Stimulated activated CD8-positive, alpha-beta memory T cell treated with anti-CD3 and anti-CD28 coated beads, Interleukin-15, amount 100 ng/mL, for 4 hours (primary cell): ENCODE results near the gene PPARG.
"Not testable (repeated sequence)": the region's sequence is repeated elsewhere in the genome, so short reads cannot be mapped to it uniquely, and the experiment has no call there.

ENCODE experiments used
- DNase-seq, 2 donors: peaks; one replicate each; pipeline ENCODE4 v3.0.0-alpha.2; 2020; ENCODE audit warnings: low read depth in 2 of 2

Gene PPARG

DNA sequence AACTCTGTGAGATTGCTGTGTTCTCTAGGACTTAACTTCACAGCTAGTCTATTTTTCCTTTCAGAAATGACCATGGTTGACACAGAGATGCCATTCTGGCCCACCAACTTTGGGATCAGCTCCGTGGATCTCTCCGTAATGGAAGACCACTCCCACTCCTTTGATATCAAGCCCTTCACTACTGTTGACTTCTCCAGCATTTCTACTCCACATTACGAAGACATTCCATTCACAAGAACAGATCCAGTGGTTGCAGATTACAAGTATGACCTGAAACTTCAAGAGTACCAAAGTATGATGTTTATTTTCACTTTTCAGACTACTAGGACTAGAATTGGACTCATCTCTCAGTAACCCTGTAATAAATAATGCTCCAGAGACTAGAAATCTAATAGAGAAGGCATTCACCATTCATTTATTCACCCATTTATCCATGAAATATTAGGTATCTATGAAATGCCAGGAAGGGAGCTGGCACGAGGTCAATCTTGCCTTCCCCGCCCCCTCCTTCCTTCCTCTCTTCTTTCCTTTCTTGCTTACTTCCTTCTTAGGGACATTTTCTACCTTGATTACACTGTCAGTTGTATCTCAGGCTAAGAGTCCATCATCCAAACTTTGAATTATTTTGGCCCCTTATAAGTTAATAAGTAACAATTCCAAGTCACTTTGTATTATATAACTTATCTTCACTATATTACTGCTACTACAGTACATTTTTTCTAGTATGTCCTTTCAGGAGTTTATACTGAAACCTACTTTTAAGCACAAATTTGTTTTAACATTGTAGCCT, 91.0 kb downstream of the PPARG start:
- DNase-seq: no peak

DNA sequence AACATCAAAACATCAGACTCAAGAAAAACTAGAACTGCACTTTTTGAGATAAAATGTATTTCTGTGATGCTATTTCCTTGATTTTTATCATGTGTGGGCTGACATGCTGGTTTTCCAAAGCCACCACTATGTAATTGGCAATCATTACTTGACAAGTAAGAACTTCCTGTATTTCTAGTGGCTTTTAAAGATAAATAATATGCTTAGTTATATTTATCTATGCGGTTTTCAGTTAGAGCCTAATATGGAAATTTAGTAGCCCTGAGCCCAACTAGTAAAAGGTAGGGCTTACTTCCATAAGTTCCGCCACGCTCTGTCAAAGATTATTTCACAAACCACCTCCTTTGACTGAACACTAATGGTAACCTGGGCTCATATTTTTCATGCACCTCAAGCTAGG, 91.6 kb downstream of the PPARG start:
- no peak for DNase-seq

DNA sequence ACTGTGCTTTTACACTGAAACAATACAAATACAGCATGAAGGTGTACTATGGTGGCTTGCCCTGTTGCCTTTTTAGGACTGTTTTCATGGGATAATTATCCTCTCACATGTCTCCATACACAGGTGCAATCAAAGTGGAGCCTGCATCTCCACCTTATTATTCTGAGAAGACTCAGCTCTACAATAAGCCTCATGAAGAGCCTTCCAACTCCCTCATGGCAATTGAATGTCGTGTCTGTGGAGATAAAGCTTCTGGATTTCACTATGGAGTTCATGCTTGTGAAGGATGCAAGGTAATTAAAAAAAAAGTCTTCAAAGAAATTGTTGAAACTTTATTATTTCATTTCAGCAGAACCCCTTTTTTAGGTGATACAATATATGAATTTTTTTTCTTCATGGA, 92.3 kb downstream of the PPARG start:
- no peak for DNase-seq

DNA sequence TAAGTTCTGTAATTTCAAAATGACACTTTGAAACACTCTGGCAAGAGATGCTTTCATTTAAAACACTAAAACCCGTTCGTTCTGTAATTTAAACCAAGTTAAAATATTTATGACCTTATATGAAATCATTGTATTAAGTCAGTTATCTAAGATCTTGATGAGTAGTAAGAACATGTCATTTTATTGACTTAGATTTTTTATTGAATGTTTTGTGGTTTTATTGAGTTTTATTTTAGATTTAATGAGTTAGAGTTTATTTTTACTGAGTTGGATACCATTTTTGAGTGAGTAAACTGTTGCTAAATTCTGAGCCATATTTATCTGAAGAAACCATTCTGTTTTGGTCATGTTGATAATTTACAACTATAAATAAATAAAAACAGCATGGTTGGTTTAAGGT, 94.3 kb downstream of the PPARG start:
- DNase-seq: no peak

DNA sequence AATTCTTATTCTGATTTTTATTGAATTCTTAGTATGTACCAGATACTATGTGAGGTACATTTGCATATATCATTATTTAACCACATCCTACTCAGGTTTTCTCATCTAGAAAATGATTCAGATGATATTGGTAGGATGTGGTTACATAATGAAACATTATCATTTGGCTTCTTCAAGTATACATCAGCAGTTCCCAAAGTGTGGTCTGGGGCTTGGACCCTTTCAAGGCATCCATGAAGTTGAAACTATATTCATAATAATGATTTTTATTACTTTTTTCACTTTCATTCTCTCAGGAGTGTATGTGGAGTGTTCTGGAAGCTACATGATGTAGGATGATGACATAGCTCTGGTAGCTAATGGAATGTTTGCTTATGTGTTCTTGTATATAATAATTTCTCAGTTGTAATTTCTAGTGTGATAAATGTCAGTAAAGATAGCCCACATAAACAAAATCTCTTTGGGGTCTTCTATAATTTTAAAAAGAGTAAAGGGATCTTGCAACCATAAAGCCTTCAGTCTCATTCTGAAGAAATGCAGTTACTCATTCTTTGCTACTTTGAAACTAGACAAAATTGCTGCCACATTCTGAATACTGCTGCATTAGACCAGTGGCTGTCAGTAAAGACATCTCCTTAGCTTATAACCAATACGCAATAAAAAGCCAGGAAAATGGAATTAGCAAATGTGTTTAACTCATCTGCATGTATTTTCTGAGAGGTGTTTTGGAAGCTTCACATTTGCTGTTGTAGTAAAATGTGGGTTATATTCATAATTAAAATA, 95.8 kb downstream of the PPARG start:
- no peak for DNase-seq

DNA sequence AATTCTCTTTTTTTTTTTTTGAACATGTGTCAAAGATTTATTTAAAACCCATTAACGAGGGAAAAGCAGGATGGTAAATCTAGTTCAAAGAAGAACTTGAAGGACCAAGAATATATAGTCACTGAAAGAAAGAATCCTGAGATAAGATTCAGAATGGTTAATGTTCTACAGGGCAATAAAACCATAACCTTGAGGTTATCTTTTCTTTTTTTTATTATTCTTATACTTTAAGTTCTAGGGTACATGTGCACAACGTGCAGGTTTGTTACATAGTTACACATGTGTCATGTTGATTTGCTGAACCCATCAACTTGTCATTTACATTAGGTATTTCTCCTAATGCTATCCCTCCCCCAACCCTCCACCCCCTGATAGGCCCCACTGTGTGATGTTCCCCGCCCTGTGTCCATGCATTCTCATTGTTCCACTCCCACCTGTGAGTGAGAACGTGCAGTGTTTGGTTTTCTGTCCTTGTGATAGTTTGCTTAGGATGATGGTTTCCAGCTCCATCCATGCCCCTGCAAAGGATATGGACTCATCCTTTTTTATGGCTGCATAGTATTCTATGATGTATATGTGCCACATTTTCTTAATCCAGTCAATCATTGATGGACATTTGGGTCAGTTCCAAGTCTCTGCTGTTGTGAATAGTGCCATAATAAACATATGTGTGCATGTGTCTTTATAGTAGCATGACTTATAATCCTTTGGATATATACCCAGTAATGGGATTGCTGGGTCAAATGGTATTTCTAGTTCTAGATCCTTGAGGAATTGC, 97.8 kb downstream of the PPARG start:
- DNase-seq: not testable (repeated sequence)

DNA sequence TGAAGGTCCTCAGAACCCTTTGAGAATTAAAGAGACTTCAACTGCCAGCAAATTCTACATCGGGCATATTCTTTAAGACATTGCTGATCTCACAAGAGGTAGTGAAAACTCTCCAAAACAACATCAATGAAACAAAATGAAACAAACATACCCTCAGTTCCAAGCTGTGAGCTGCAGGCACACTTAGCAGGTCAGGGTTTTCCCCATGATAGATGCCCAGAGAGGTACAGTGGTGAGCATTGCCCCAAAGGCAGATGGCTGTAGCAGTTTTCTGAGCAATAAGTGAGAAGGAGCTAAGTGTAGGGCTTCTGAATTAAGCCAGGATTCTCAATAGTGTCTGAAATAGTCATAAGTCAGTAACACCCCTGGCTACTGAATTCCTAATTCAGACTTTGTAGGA, 99.3 kb downstream of the PPARG start:
- no peak for DNase-seq

DNA sequence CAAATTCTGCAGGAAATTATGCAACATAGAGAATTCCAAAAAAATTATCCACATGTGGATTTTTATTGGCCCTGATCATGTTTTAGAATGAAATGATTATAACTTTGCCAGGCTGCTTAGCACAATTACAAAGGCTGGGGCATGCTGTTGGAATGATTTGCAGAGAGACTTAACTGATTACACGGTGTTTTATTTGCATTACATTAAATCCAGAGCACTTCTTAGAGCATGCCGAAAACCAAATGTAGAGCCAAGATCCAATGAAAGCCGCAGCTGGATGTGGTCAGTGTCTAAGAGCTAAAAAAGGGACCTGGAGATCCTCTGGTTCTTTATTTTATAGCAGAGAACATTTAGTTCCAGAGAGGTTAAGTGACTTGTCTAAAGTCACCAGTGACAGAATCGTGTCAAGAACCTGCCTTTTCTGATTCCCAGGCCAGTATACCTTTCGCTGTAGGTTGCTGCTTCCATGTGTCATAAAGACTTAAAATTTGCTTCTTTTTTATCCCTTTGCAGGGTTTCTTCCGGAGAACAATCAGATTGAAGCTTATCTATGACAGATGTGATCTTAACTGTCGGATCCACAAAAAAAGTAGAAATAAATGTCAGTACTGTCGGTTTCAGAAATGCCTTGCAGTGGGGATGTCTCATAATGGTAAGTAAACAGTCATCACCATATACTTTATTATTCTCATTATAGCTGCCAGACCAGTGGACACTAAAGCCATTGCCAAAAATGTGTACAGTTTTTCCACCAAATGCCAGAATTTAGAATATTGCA, 103.4 kb downstream of the PPARG start:
- no peak for DNase-seq

DNA sequence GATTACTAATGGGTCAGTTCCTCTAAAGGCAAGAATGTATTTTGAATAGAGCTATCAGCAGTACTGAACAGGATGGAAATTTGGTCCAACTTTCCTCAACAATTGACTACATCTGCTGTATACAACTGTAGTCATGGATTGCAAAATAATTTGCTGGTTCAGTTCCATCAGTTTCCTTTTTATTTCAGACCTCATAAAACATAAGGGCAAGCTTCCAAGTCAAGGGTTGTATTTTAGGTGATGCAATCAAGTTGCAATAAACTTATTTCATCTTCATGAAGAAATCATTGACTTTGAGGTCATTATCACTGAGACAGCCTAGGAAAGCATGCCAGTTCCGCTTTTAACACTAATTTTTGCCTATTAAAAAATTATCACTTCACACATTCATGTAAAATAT, 105.0 kb downstream of the PPARG start:
- no peak for DNase-seq

DNA sequence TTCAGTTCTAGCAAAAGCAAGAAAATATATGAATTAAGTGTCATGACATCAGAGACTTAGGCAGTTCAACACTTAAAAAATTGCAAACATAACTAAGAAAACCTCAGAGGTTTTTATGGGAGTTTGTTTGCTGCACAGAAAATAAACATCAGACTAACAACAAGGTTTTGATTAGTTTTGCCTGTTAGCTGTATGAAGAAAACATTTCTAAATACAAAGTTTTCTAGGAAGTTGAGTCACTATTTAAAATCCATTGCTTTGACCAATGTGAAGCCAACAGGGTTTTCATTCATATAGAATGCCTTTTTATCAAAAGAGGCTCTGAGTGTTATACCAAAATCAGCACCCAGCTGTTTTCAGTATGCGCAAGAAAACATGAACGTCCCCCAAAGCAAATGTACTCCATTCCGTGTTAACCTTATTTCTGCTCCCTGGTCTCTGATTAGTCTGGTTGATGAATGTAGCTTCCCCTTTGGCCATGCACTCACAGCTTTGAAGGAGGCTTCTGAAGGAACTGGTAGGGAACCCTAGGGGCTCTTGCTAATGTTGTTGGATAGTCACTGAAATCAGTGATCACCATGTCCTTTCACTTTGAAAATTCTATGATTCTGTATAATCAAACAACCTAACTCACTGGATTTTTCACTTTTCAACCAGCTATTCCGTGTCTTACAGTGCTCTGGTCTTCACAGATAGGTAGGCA, 105.8 kb downstream of the PPARG start:
- DNase-seq: no peak

DNA sequence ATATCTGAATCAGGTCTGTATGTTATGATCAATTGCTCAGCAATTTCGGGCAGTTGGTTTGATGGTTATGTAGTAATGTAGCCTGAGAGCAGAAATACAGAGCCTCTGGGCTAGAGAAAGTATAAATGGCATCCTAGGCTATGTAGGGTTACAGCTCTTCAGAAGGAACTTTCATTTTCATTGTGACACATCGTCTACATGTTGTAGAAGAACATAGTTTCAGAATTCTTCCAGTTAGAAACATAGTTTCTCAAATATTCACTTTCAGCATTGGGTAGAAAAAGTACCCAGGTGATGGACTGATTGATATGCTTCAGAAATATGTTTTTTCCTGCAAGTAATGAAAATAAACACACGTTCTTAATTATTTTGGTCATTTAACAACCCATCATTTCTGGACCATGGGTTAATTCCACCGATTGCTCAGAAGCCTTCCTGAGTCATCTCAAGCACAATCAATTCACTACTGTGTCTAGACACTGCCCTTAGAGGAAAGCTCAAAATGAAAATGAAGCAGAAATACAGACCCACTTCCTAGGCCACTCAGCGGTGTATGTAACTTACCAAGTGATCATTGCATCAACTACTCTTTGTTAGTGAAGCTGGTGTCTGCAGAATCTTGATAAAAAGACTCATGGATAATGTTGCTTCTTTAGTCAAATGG, 106.6 kb downstream of the PPARG start:
- no peak for DNase-seq

DNA sequence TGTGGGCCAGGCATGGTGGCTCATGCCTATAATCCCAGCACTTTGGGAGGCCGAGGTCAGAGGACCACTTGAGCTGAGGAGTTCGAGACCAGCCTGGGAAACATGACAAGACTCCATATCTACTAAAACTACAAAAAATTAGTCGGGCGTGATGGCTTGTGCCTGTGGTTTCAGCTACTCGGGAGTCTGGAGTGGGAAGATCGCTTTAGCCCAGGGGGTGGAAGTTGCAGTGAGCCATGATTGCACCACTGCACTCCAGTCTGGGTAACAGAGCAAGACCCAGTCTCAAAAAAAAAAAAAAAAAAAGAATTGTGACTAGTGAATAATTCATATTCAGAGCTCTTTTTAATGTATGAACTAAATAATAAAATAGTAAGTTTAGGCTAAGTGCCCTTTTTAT, 107.6 kb downstream of the PPARG start:
- no peak for DNase-seq

DNA sequence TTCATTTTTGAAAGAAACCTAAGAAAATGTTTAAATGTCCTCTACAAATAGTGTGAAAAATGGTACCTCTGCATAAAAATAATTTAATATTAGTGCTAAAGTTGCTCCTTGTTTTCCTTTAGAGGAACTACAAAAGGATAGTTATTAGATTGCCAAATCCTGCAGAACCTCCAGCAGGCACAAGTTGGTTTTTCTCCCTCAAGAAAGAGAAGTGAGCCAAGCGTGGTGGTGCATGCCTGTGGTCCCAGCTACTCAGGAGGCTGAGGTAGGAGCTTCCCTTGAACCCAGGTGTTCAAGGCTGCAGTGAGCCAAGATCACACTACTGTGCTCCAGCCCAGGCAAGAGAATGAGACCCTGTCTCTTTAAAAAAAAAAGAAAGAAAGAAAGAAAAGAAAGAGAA, 110.4 kb downstream of the PPARG start:
- DNase-seq: no peak

DNA sequence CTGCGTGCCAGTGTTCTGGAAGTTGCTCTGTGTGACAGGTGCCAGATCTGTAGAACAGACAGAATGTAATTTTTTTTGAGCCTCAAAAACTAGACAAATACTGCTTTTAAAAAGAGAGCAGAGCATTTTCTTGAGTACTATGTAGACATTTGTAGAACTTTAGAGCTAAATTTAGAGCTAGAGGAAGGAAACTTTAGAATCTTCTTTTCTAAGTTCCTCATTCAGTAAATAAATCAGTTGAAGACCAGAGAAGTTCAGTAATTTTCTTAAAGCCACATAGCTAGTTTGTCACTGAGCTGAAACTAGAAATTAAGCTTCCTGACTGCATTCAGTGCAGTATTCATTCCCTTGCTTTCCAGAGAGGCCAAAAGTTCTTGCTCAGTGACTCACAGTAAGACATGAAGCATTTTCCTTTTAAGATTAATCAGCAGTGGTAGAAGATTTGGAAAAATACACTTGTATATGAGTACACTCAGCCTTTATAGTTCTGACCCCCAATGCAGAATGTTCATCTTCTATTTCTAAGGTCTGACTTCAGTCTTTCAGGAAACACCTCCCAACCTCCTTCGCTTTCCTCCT, 111.8 kb downstream of the PPARG start:
- DNase-seq: no peak

DNA sequence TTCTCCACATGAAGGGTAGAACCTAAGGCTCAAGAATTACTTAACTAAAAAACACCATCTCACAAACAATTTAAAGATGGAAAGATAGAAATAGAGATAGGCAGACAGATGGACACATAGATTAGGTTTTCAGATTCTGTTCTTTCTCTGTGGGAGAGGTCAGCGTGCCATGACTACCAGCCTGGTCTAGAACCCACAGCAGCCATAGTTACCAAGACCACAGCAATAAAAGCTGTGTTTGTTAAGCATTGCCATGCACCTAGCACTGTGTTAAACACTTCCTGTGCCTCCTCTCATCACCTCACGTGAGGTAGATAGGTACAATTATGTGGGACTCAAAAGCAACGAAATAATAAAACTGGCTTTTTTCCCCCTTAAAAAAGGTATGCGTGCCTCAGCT, 112.3 kb downstream of the PPARG start:
- DNase-seq: no peak

DNA sequence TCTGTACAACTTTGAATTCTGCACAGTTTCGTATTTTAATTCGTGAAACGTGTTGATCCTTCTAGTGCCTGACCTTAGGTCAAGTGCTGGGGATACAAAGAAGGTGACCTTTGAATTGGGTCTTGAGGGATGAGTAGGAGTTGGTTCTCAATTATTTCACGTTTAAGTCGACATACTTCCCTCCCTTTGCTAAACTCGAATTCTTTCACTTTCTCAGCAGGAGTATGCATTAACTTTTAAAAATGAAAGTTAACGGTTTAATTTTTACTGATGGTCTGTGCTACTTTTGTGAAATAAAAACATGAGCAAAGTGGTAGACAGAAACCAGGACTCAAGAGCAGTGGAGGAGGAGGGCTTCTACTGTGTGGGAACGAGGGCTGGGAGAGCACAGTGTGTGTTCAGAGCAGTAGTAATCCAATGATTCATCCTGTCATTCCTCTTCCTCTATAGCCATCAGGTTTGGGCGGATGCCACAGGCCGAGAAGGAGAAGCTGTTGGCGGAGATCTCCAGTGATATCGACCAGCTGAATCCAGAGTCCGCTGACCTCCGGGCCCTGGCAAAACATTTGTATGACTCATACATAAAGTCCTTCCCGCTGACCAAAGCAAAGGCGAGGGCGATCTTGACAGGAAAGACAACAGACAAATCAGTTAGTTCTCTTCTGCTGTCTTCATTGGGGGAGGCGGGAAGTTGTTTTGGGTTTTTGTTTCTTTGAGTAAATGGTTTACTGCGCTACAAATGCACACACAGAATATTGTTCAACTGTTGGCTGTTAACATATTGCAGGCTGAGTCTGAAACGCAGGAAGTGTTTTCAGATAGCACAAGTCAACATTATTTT, 116.8 kb downstream of the PPARG start:
- DNase-seq: no peak

DNA sequence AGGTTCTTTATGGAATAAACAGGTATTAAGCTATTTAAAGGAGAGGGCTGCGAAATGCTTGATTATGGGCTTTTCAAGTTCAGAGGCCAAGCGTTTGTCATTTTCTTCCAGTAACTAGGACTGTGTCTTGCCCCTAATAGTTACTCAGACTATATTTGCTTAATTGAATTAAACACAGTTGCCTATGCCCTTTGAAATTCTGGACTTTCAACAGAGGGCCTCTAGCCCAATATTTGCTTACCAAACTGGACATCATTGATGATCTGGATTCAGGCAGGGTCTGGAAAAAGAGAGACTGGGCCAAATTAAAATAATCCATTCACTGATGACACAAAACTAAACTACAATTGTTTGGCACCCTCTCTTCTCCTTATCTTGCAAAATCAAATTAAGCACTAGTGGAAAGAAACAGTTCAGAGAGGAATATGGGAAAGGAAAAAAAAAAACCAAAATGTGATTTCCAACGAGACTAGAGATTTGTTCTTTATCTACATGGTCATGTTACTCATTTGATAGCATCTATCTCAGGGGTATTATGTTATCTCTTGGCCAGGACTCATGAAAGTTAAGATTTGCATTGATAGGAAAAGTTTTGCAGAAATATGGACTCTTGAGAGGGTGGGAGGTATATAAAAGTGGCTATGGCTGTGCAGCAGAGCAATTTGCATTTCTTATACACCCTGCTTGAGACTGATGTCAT, 120.3 kb downstream of the PPARG start:
- no peak for DNase-seq

DNA sequence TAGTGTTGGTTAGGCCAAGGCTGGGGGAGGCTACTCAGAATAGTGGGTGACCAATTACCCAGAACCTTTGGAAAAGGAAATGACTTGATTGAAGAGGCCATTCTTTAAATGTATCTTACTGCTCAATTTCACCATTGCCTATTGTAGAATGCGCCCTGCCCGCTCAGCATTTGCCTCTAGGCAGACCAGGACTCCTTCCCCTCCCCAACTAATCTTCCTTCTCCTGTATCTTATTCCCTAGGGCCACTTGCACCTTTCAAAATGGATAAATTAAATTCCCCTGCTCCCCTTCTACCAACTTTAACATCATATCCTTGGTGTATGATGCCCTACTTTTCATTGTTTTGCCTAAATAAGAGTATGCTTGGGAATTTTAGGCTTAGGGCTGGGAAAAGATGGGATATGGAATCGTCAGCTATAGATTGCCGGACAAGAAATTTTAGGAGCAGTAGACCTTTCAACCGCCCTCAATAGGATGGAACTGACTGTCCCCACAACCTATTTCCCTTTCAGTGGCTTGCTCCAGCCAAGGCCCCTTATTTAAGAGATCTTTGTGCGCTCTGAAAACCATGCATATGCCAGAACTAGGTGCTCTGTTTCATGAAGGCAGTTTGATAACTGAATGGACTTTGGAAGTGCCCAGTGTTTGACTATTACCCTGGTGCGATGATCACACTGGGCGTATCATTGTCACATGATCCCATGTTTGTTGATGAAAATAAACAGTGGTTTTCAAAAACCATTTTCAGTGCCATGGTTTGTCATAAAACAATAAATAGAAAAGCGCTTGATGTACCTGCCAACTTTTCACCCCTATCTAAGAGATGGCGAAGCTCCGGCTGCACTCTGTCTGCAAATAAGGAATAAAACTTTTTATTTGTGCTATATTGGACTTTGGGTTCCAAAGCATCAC, 121.1 kb downstream of the PPARG start:
- no peak for DNase-seq
